GM21381 (cell line): ENCODE measurements around the gene JPH3.

Experiments used
- ATAC-seq: cut with Tn5 transposase; IDR thresholded peaks from one replicate; pipeline ENCODE4 v1.9.1; 2021; ENCODE audit warnings: mild to moderate bottlenecking, moderate library complexity; ENCODE audit not compliant: unreplicated experiment

Gene JPH3

DNA sequence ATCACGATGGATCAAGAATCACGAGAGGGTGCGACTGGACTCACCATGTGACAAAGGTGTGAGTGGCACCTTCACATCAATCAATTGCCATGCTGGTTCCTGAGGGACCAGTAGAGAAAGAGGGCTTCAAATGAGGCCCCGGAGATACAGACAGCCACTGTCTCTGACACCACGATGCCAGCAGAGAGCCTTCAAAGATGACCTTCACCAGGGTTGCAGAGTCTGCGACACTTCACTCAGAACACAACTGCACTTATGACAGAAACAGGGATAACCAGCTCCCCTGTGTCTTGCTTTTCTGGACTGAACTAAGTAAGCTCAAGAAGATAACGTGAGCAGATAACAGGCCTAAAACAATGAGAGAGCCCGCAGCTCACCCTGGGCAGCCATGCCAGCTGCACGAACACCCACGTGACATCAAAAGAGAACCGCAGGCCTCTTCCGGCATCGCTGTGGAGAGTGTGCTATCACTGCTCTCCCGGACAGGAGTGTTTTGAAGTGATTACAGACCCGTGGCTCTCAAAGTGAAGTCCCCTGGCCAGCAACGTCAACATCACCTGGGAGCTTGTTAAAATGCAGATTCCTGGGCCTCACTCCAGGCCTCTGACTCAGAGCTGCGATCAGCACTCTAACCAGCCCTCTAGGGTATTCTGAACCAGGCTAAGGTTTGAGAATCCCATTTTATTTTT is 127.1 kb downstream of the JPH3 start:
- ATAC-seq = no peak

DNA sequence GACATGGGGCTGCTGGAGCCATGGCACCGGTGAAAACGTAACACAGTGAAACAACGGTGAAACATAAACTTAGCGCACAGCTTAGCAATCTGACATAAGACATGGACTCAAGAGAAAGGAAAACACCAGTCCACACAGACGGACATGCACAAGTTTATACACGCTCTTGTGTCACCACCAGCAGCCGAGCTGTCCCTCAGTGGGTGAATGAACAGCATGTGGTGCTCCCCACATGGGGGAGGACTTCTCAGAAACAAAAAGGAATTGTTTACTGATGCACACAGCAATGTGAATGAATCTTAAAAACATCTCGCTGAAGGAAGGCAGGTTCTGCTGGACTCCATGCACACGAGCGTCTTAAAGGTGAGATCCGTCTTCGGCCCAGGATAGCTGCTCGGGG is 129.3 kb downstream of the JPH3 start:
- ATAC-seq = no peak

DNA sequence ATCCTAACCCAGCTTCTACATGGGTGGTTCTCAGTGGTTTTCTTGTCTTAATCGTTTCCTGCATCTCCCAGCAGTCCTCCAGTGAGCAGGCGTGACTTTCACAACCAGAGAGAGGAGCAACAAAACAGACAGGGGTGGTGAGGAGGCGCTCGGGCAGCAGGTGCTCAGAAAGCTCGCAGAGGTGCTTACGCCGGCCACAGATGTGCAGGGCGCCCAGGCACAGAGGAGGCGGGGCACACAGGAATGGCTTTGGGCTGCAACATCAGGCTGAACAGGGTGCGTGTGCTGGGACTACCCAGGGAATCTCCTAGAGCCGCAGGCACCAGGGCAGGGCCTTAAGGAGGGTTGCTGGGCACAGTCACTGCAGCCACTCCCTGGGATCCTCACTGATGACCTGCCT is 130.9 kb downstream of the JPH3 start:
- no peak for ATAC-seq

DNA sequence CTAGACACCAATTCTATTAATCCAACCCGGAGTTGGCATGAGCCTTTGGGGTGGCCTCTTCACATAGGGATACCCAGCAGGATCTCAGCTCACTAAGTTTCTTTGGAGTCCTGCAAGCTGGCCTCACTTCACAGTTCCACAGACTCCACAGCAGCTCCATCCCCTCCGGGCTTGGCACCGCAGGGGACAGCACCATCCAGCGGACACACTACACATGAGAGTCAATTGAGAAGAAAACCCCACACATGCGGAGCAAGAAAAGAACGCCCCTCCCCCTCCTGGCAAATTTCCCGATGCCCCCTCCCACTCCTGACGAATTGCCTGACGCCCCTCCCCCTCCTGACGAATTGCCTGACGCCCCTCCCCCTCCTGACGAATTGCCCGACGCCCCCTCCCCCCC is 132.3 kb downstream of the JPH3 start:
- ATAC-seq = no peak

DNA sequence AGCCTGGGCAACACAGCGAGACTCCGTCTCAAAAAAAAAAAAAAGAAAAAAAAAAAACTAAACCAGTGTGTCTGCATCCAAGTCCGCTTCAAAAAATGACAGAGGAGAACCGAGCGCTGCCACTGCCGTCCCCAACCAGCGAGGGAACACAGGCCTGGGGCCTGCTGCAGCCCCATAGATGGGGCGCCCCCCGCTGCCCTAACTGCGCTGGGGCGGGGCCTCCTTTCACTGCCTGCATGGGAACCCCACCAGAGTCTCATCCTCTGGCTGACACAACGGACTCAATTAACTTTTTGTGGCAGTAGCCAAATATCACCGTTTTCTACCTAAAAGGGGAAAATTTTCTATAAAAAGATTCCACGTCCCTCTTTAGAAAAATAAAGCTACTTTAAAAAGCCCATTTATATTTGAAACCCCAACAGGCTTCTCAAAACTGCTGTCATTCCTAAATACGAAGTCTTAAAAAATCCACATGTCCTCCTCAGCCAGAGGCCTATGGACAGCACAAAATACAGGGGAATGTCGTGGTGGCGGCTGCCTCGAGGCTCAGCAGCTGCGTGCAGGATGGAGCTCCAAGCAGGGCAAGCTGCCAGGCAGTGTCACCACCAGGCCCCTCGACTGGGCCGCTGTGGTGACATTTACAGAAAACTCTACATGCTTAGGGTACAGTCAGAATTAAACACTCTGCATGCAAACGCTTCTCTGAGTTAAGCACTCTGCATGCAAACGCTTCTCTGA is 133.1 kb downstream of the JPH3 start:
- ATAC-seq = no peak

DNA sequence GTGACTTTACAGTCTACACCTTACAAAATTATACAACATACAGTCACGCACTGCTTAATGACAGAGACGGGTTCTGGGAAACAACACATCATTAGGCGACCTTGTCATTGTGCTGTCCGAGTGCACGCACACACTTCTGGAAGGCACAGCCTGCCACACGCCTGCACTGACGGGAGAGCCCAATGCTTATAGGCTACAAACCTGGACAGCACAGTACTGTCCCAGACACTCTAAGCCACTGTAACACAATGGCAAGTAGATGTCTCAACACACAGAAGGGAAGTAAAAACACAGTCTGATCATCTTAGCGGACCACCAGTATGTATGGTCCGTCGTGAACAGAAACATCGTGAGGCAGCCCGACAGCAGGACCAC is 133.7 kb downstream of the JPH3 start:
- no peak for ATAC-seq

DNA sequence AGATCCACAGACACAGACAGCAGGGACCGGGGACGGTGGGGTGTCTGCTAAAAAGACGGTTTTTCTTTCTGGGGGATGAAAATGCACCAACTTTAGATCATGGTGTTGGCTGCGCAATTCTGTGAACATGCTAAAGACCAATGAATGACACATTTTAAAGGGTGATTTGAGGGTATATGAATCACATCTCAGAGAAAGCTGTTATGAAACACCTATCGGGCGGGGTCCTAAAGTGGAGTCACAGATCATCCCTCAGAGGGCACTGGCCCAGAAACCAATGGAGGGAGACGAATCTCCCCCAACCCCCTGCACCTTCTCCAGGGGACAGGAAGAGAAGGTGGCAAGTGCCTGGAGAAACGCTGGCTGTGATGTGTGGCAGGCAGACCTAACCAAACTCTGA is 137.5 kb downstream of the JPH3 start:
- ATAC-seq = no peak

DNA sequence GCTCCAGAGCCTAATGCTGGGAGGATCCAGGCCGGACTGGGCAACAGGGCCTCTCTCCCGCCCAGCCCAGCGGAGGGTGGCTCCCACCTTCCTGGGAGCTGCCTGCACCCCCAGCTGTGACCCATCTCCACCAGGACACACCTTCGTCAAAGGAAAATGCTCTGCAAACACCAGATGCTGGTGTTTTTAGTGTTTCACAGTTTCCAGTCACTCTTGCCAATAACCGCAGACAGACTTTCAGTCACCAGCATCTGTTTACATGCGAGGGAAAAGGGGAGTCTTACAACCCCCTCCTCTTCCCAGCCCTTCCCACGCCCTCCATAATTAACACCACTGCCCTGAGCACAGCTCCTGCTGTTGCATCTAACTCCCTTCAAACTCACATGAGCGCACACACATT is 138.1 kb downstream of the JPH3 start:
- no peak for ATAC-seq

DNA sequence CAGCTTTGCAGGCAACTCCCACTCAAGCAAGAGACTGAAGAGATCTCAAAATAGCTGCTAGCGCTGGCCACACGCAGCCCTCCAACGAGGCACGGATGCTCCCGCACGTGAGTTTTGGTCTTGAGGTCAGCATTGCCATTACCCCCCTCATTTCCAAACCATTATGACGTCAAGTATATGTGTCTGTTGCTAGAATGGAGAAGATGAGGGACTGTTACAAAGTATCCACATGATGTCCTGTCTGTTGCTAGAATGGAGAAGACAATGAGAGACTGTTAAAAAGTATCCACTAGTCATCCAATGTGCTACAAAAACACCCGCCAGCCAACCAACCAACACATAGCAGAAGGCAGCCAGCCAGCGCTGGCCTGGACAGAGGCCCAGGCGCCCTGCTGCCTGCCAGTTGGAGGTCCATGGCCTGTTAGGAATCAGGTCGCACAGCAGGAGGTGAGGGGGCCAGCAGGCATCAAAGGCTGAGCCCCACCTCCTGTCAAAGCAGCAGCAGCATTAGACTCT is 138.7 kb downstream of the JPH3 start:
- no peak for ATAC-seq

DNA sequence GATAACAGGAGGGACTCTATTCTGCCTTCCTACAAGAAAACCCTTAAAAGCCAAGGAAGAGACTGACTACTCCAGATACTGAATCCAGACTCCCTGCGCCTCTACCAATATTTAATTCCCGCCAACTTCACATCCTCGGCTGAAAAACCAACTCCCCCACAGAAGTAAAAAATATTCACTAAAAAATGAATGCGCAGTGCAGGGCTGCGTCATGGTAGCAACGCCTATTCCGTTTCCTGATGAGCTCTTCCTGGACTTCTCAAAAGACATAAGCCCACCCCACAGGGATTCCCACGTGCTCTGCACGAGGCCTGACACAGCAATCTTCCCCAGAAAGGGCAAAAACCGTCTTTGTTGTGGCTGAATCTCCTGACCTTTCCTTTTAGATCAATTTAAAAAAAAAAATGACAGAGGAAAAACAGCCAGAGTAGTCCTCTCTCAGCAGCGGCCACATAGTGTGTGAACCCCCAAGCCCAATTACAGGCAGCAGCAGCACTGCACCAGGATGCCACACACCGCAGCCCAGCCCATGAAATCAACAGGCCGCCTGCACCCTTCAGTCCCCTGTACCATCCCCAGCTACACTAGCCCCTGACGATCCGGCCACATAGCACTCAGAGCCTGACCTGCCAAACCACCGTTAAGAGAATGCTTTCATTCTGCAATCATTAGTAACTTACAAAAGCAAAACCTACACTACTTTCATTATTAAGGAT is 139.6 kb downstream of the JPH3 start:
- ATAC-seq = no peak

DNA sequence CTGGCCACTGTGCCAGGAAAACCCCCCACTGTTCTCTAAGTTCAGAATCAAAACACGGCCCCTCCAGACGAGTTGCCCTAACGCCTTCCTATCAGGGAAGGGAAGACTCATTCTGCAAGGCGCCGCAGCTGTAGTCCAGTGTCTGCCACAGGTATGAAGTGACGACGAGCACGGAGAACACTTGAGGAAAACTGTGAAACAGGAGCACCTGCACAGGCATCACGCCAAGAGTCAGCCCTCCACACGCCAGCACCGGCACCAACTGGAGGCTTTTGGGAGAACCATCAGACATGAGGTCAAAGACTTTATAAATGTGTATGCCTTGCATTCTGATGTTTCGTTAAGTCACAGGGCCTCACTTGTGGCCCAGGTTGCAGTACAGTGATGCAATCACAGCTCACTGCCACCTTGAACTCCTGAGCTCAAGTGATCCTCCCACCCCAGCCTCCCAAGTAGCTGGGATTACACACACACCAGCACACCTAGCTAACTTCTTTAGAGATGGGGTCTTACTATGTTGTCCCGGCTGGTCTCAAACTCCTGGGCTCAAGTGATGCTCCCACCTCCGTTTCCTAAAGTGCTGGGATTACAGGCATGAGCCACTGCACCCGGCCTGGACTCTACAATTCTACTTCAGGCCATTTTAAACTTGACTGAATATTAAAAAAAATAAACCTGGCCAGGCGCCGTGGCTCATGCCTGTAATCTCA is 140.6 kb downstream of the JPH3 start:
- no peak for ATAC-seq

DNA sequence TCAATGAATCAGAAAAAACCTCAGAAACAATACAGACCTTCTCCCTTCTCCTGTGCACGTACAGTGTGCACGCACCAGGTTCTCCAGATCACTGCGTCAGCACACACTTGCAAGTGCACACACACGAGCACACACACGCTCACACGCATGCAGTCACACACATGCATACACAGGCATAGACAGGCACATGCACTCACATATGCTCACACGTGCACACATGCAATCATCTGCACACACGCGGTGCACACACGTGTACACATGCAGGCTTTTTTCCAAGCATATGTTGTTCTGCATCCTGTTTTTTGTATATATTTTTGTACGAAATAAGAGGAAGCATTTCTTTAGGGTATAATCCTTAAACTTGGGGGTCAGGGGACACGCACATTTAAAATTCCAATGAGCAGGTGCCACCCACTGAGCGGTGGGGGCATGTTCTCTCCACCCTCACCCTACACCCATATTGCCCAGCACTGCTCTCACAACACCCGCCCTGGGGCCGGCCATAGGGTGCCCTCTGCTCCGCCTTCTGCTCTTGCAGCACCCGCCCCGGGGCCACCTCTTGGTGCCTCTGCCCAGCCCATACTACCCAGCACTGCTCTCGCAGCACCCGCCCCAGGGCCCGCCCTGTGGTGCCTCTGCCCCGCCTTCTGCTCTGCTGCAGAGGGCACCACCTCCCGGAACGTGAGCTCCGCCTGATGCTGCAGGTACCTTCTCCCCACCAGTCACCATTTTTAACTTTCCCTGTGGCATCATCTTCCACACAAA is 142.6 kb downstream of the JPH3 start:
- no peak for ATAC-seq

DNA sequence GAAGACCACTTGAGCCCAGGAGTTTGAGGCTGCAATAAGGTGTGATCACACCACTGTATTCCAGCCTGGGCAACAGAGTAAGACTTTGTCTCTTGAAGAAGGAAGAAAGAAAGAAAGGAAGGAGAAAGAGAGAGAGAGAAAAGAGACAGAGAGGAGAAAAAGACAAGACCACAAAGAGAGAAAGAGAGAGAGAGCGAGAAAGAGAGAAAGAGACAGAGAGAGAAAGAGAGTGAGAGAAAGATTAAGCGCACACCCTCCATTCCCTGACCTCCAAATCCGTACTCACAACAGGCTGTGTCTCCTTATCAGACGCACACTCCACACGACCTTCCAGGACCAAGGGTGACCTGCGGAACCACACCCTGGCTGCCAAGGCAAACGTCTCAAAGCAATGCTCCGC is 143.9 kb downstream of the JPH3 start:
- no peak for ATAC-seq
